ENCODE results near the gene DOCK3. TPM values are rescaled to one million over a fixed set of nuclear protein-coding genes. Genes with fewer than 3 reads are reported as not detected.

Gene DOCK3
- total RNA-seq, 1 experiment from 2014 or later: 5.6 TPM

- DNase-seq (ENCODE audit: low spot score) (no peak), ATAC-seq (peak; percentile 70)
- ChIA-PET CTCF (interaction anchor here (1.4 kb wide), 1 partner anchor 75 kb away, joined by 5 read pairs; no protein-coding TSS in a partner anchor), POLR2A (no interaction called here)
- Mint-ChIP-seq H3K4me3 (no peak overlapping the region), H3K36me3 (peaks cover 1% of the 10 kb centered on the region), H3K9me3 (peaks cover 33% of the 10 kb centered on the region), H3K27me3 (ENCODE audit: low read depth) (no peaks in the 10 kb centered on the region), H3K4me1 (peaks cover 13% of the 10 kb centered on the region), H3K27ac (no peak overlapping the region; the same call in 1 of the 2 replicates)
- TF ChIP-seq OVOL2 (CRISPR knock-in tag; IDR thresholded peaks at IDR 0.05; ENCODE audit: borderline replicate concordance): no peak
- no peak for TF ChIP-seq TEAD1 (CRISPR knock-in tag; IDR thresholded peaks at IDR 0.05)
- TF ChIP-seq CTCF (IDR thresholded peaks at IDR 0.05): no peak
- TF ChIP-seq NFE2L1 (CRISPR knock-in tag; IDR thresholded peaks at IDR 0.05): no peak
- no peak for TF ChIP-seq ATF1 (CRISPR knock-in tag; IDR thresholded peaks at IDR 0.05)
- TF ChIP-seq USF2 (CRISPR knock-in tag; IDR thresholded peaks at IDR 0.05): peak; percentile 62
- no peak for TF ChIP-seq FOXP4 (CRISPR knock-in tag; IDR thresholded peaks at IDR 0.05)
- TF ChIP-seq ATF3 (CRISPR knock-in tag; conservative IDR thresholded peaks at IDR 0.05): no peak
These were observed 350.3 kb downstream of the DOCK3 start for GRCh38 chr3:51024765-51025632.

- CTCF ChIA-PET: interaction anchor here (1.0 to 1.3 kb wide), 2 partner anchors 60 to 69 kb away, joined by 3 to 5 read pairs; no protein-coding TSS in a partner anchor
- H3K36me3 Mint-ChIP-seq: peaks cover 15% of the 10 kb centered on the region
- TF ChIP-seq GABPB1 (CRISPR knock-in tag; IDR thresholded peaks at IDR 0.05) (no peak), EMX1 (CRISPR knock-in tag; IDR thresholded peaks at IDR 0.05) (no peak), ZNF512 (CRISPR knock-in tag; IDR thresholded peaks at IDR 0.05; ENCODE audit: borderline replicate concordance) (no peak), ZNF121 (CRISPR knock-in tag; IDR thresholded peaks at IDR 0.05) (no peak), JUN (CRISPR knock-in tag; IDR thresholded peaks at IDR 0.05) (no peak), ZMAT4 (CRISPR knock-in tag; IDR thresholded peaks at IDR 0.05) (no peak), MXD4 (CRISPR knock-in tag; IDR thresholded peaks at IDR 0.05; ENCODE audit: borderline replicate concordance) (no peak), E2F5 (CRISPR knock-in tag; IDR thresholded peaks at IDR 0.05) (no peak), SP1 (CRISPR knock-in tag; conservative IDR thresholded peaks at IDR 0.05) (no peak), ZNF281 (CRISPR knock-in tag; IDR thresholded peaks at IDR 0.05) (no peak), NFATC4 (CRISPR knock-in tag; IDR thresholded peaks at IDR 0.05) (no peak)
These were observed 356.9 kb downstream of the DOCK3 start for GRCh38 chr3:51031666-51032065.

More at GRCh38 chr3:51031666-51032065, 356.9 kb downstream of the DOCK3 start:
- Mint-ChIP-seq H3K4me3 (no peak overlapping the region), H3K9me3 (peaks cover 44% of the 10 kb centered on the region), H3K27me3 (ENCODE audit: low read depth) (no peaks in the 10 kb centered on the region), H3K27ac (no peak overlapping the region), H3K4me1 (peaks cover 12% of the 10 kb centered on the region)
- DNase-seq (ENCODE audit: low spot score): no peak
- POLR2A ChIA-PET: no interaction called here
- ATAC-seq: no peak

Data from WTC11 (cell line).